Astrocyte of the cerebellum (primary cell): Measurements from ENCODE around the gene SDF4.
"Not testable (repeated sequence)": the region's sequence is repeated elsewhere in the genome, so short reads cannot be mapped to it uniquely, and the experiment has no call there.

Source experiments
- DNase-seq: peaks from one replicate; pipeline ENCODE4 v3.0.0-alpha.2; 2011; ENCODE audit warnings: low read depth
- H3K4me3 ChIP-seq: 2 replicates; pipeline ENCODE4 v1.5.1; 2011; ENCODE audit warnings: mild to moderate bottlenecking, low read depth, low read length, moderate library complexity
- CTCF ChIP-seq: IDR thresholded peaks from 2 replicates; pipeline ENCODE4 v1.5.1; 2012; ENCODE audit warnings: low read length, low read depth, moderate library complexity, mild to moderate bottlenecking; ENCODE audit errors: missing control alignments
- in situ Hi-C: cut with HindIII; loops from 2 replicates; pipeline ENCODE4 v1.10.0; 2017; ENCODE audit warnings: low sequenced_read_pairs

Gene SDF4

GRCh38 chr1:1198423-1199140 is 33.2 kb downstream of the SDF4 start:
- in situ Hi-C loops = no loop called here
- no peak for TF ChIP-seq CTCF
- no peak for DNase-seq
- no peak overlapping the region for H3K4me3 ChIP-seq

GRCh38 chr1:1197551-1198422 is 34.0 kb downstream of the SDF4 start:
- in situ Hi-C loops = no loop called here
- no peak overlapping the region for H3K4me3 ChIP-seq
- TF ChIP-seq CTCF = no peak
- no peak for DNase-seq

- no peak for DNase-seq
- in situ Hi-C loops = no loop called here
- no peak for TF ChIP-seq CTCF
- H3K4me3 ChIP-seq = no peak overlapping the region
Measured at GRCh38 chr1:1197188-1197500, 34.7 kb downstream of the SDF4 start.

GRCh38 chr1:1196431-1197187 is 35.2 kb downstream of the SDF4 start:
- H3K4me3 ChIP-seq = no peak overlapping the region
- in situ Hi-C loops = no loop called here
- TF ChIP-seq CTCF = no peak
- no peak for DNase-seq

GRCh38 chr1:1195726-1196125 is 36.1 kb downstream of the SDF4 start:
- H3K4me3 ChIP-seq, in situ Hi-C loops, DNase-seq: not testable (repeated sequence)

- TF ChIP-seq CTCF = no peak
- DNase-seq = no peak
- in situ Hi-C loops = no loop called here
- H3K4me3 ChIP-seq = no peak overlapping the region
Measured at GRCh38 chr1:1194723-1195122, 37.1 kb downstream of the SDF4 start.
